Measurements from ENCODE around the gene PCBP3. TPM values are rescaled to one million over a fixed set of nuclear protein-coding genes. Genes with fewer than 3 reads are reported as not detected.

PCBP3 gene
- total RNA-seq, 1 experiment from 2014 or later = not detected

DNA sequence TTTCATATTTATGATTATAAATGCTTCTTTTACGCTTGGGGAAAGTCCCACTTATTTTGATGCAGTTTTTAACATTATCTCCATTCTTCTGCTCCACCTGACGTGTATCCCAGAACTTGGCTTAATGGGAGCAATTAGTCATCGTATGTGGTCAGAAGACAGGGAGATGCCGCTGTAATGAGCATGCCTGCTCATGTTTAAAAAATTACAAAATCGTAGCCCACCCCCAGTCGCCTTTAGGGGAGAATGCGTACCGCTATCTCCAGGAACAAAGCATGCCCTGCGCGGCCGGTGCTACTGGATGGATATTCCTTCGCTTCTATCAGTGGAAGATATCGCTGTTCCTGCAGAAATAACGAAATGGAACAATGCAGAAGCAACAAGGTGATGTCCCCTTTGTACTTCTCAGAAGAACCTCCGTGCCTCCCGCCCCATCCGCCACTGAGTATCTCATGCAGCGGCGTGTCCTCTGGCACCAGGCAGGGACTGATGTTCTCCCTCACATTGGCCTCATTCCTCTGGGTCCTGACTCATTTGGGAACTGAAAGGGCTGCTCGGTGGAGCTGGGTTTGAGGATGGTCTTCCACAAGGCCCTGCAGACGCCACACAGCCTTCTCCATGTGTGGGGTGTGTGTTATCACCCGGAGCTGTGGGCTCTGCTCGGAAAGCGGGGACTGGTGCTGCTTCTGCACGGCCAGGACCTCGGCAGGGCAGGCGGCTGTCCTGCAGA, 221.7 kb downstream of the PCBP3 start:
- no peak for TF ChIP-seq EZH2 (IDR thresholded peaks at IDR 0.05; ENCODE audit: low read depth)
- TF ChIP-seq, protein P1, sequence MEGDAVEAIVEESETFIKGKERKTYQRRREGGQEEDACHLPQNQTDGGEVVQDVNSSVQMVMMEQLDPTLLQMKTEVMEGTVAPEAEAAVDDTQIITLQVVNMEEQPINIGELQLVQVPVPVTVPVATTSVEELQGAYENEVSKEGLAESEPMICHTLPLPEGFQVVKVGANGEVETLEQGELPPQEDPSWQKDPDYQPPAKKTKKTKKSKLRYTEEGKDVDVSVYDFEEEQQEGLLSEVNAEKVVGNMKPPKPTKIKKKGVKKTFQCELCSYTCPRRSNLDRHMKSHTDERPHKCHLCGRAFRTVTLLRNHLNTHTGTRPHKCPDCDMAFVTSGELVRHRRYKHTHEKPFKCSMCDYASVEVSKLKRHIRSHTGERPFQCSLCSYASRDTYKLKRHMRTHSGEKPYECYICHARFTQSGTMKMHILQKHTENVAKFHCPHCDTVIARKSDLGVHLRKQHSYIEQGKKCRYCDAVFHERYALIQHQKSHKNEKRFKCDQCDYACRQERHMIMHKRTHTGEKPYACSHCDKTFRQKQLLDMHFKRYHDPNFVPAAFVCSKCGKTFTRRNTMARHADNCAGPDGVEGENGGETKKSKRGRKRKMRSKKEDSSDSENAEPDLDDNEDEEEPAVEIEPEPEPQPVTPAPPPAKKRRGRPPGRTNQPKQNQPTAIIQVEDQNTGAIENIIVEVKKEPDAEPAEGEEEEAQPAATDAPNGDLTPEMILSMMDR (conservative IDR thresholded peaks at IDR 0.05) = no peak
- intact Hi-C loops (cut with micrococcal nuclease; ENCODE audit: unreplicated experiment) = no loop called here
- H3K9me3 ChIP-seq (ENCODE audit: insufficient read depth, low read depth) = no peaks in the 10 kb centered on the region
- no peaks in the 10 kb centered on the region for H3F3A ChIP-seq (ENCODE audit: insufficient read depth, low read depth)
- H2AFZ ChIP-seq = no peak overlapping the region
- no peaks in the 10 kb centered on the region for H3K79me2 ChIP-seq (ENCODE audit: low read depth)
- H3K4me3 ChIP-seq = no peak overlapping the region
- no peaks in the 10 kb centered on the region for H3K36me3 ChIP-seq (ENCODE audit: low read depth)
- no peak for DNase-seq
- no TSS peak for BruUV-seq (replicated peaks)
- no peak overlapping the region for H3K4me2 ChIP-seq
- H3K27me3 ChIP-seq (ENCODE audit: insufficient read depth, low read depth) = 0 out of 2 replicates have a peak, but pooled peaks cover 9% of the 10 kb centered on the region
- CTCF ChIA-PET = no interaction called here
- POLR2A ChIA-PET (ENCODE audit: unreplicated experiment) = no interaction called here
- no peaks in the 10 kb centered on the region for H3K9me2 ChIP-seq (ENCODE audit: insufficient read depth)
- no peak overlapping the region for H3K27ac ChIP-seq
- H4K20me1 ChIP-seq (ENCODE audit: insufficient read depth) = no peaks in the 10 kb centered on the region
- H3K4me1 ChIP-seq (replicated peaks; ENCODE audit: insufficient read depth) = no peaks in the 10 kb centered on the region

- Histone ChIP-seq H3K79me2 (ENCODE audit: low read depth) (no peaks in the 10 kb centered on the region), H3K9me2 (ENCODE audit: insufficient read depth) (no peaks in the 10 kb centered on the region), H3K4me1 (replicated peaks; ENCODE audit: insufficient read depth) (no peaks in the 10 kb centered on the region), H3F3A (ENCODE audit: insufficient read depth, low read depth) (no peaks in the 10 kb centered on the region), H2AFZ (no peak overlapping the region), H3K4me3 (no peak overlapping the region), H4K20me1 (ENCODE audit: insufficient read depth) (no peaks in the 10 kb centered on the region), H3K36me3 (ENCODE audit: low read depth) (no peaks in the 10 kb centered on the region), H3K9me3 (ENCODE audit: insufficient read depth, low read depth) (no peaks in the 10 kb centered on the region), H3K27me3 (ENCODE audit: insufficient read depth, low read depth) (0 out of 2 replicates have a peak, but pooled peaks cover 9% of the 10 kb centered on the region), H3K27ac (no peak overlapping the region), H3K4me2 (no peak overlapping the region)
- POLR2A ChIA-PET (ENCODE audit: unreplicated experiment) = no interaction called here
- no peak for DNase-seq
- intact Hi-C loops (cut with micrococcal nuclease; ENCODE audit: unreplicated experiment) = no loop called here
- TF ChIP-seq, protein P1 (conservative IDR thresholded peaks at IDR 0.05) = no peak
- TF ChIP-seq EZH2 (IDR thresholded peaks at IDR 0.05; ENCODE audit: low read depth) = no peak
- BruUV-seq (replicated peaks) = no TSS peak
- CTCF ChIA-PET = no interaction called here
Measured at GRCh38 chr21:45866551-45866950, 223.0 kb downstream of the PCBP3 start.

DNA sequence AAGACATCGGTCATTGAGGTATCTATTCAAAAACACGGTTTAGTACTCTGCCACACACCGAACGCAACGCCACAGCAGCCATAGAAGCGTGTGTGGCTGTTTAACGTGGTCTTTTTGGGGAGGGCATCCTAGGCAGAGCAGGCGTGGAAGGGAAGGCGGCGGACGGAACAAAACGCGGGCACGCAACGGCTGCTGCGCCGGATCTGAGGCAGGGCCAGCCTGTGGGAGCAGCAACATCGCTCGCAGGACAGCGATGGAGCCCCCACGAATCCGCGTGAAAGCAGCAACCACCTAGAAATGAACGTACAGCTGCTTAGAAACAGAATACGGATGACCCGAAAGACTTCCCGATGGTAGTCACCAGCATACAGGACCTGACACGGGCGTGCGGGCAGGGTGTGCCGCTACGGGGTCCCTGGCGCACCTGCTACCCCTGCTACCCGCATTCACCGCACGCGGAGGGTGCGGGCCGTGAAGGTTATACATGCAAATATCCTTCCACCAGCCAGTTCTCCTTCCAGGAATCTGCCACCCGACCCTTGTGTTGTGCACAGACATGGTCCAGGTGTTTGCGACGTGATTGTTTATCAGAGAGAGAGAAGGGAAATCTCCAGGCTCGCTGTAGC, 223.6 kb downstream of the PCBP3 start:
- Histone ChIP-seq H3K36me3 (ENCODE audit: low read depth) (no peaks in the 10 kb centered on the region), H2AFZ (no peak overlapping the region), H3K4me2 (no peak overlapping the region), H3K9me2 (ENCODE audit: insufficient read depth) (no peaks in the 10 kb centered on the region), H3K27me3 (ENCODE audit: insufficient read depth, low read depth) (0 out of 2 replicates have a peak, but pooled peaks cover 9% of the 10 kb centered on the region), H3K79me2 (ENCODE audit: low read depth) (no peaks in the 10 kb centered on the region), H3F3A (ENCODE audit: insufficient read depth, low read depth) (no peaks in the 10 kb centered on the region), H3K4me3 (no peak overlapping the region), H4K20me1 (ENCODE audit: insufficient read depth) (no peaks in the 10 kb centered on the region), H3K9me3 (ENCODE audit: insufficient read depth, low read depth) (no peaks in the 10 kb centered on the region), H3K4me1 (replicated peaks; ENCODE audit: insufficient read depth) (no peaks in the 10 kb centered on the region), H3K27ac (no peak overlapping the region)
- DNase-seq = no peak
- TF ChIP-seq, protein P1 (conservative IDR thresholded peaks at IDR 0.05) = no peak
- ChIA-PET POLR2A (ENCODE audit: unreplicated experiment) (no interaction called here), CTCF (no interaction called here)
- intact Hi-C loops (cut with micrococcal nuclease; ENCODE audit: unreplicated experiment) = no loop called here
- no TSS peak for BruUV-seq (replicated peaks)
